H1 (cell line): ENCODE data around the gene MXI1. TPM values are rescaled to one million over a fixed set of nuclear protein-coding genes. Genes with fewer than 3 reads are reported as not detected.

Source experiments
- CTCF ChIA-PET: fragments of 300-600 bp; sonication (Branson Sonifier 250); formaldehyde crosslinking; loops from one replicate; lab custom pipeline; 2021; ENCODE audit not compliant: partially characterized antibody; lab: Charles Lee
- POLR2A ChIA-PET: fragments of 300-600 bp; sonication (Branson Sonifier 250); formaldehyde crosslinking; loops from one replicate; lab custom pipeline; 2021; ENCODE audit warnings: inconsistent platforms; ENCODE audit not compliant: partially characterized antibody; lab: Charles Lee
- DNase-seq, 2 experiments: peaks; one replicate each; pipeline versions ENCODE4 v3.0.0 to v3.0.0-alpha.2; 2010 to 2022; ENCODE audit warnings: low spot score in 2 of 2, low read depth in 1 of 2, mixed read lengths in 1 of 2
- FAIRE-seq: peaks from 2 replicates; lab custom pipeline; 2011; peaks lifted over from hg19 to GRCh38; lab: Jason Lieb, UNC
- H2AFZ ChIP-seq: 2 replicates; pipeline ENCODE4 v1.8.1; 2012; ENCODE audit warnings: low read length, inconsistent platforms
- H2AK5ac ChIP-seq: 2 replicates; pipeline ENCODE4 v1.6.1; 2013; ENCODE audit warnings: low read depth, low read length
- H2BK120ac ChIP-seq: replicated peaks from 2 replicates; pipeline ENCODE3; 2013; ENCODE audit warnings: low read depth, low read length, inconsistent platforms
- H2BK12ac ChIP-seq: 2 replicates; pipeline ENCODE4 v1.6.1; 2013; ENCODE audit warnings: low read depth, low read length
- H2BK15ac ChIP-seq: 2 replicates; pipeline ENCODE4 v1.6.1; 2013; ENCODE audit warnings: low read length
- H2BK20ac ChIP-seq: 2 replicates; pipeline ENCODE4 v1.6.1; 2013; ENCODE audit warnings: low read length
- H2BK5ac ChIP-seq: 2 replicates; pipeline ENCODE4 v1.6.1; 2013; ENCODE audit warnings: low read depth, low read length
- H3K14ac ChIP-seq: 2 replicates; pipeline ENCODE4 v1.6.1; 2013; ENCODE audit warnings: inconsistent platforms; ENCODE audit not compliant: insufficient read length
- H3K18ac ChIP-seq: 2 replicates; pipeline ENCODE4 v1.6.1; 2013; ENCODE audit warnings: low read length; ENCODE audit errors: extremely low read depth
- H3K23ac ChIP-seq: 2 replicates; pipeline ENCODE4 v1.6.1; 2013; ENCODE audit warnings: inconsistent platforms; ENCODE audit not compliant: insufficient read length
- H3K23me2 ChIP-seq: 2 replicates; pipeline ENCODE4 v1.6.1; 2013; ENCODE audit warnings: low read depth, low read length
- H3K27ac ChIP-seq: 2 replicates; pipeline ENCODE4 v1.6.1; 2011; ENCODE audit warnings: low read depth, low read length, inconsistent platforms
- H3K27me3 ChIP-seq, 4 experiments: replicated peaks in 1 of 4; 1 replicate in 1 of 4; 2 replicates in 3 of 4; pipeline versions ENCODE4 v1.6.1 to v1.8.1; 2011 to 2013; ENCODE audit warnings: low read length in 3 of 4, mild to moderate bottlenecking in 3 of 4, inconsistent platforms in 2 of 4, mixed read lengths in 2 of 4, moderate library complexity in 1 of 4; ENCODE audit not compliant: control insufficient read depth in 3 of 4, insufficient read depth in 3 of 4; ENCODE audit errors: extremely low read depth in 1 of 4
- H3K36me3 ChIP-seq, 4 experiments: 2 replicates each; pipeline versions ENCODE4 v1.6.1 to v1.8.1; 2011 to 2013; ENCODE audit warnings: mild to moderate bottlenecking in 4 of 4, low read length in 3 of 4, moderate library complexity in 2 of 4, control low read depth in 1 of 4, inconsistent platforms in 1 of 4; ENCODE audit not compliant: insufficient read depth in 4 of 4, control insufficient read depth in 2 of 4
- H3K4ac ChIP-seq: replicated peaks from 2 replicates; pipeline ENCODE3; 2013; ENCODE audit warnings: low read length, low read depth, mixed read lengths, inconsistent platforms; ENCODE audit not compliant: insufficient read length
- H3K4me1 ChIP-seq, 4 experiments: replicated peaks in 1 of 4; 1 replicate in 1 of 4; 2 replicates in 3 of 4; pipeline versions ENCODE4 v1.6.1 to v1.8.1; 2011 to 2013; ENCODE audit warnings: low read length in 3 of 4, inconsistent platforms in 2 of 4, mixed read lengths in 1 of 4; ENCODE audit not compliant: insufficient read depth in 4 of 4, control insufficient read depth in 3 of 4
- H3K4me2 ChIP-seq, 2 experiments: 2 replicates each; pipeline versions ENCODE4 v1.6.1 to v1.8.1; 2011 to 2013; ENCODE audit warnings: low read depth in 2 of 2, low read length in 2 of 2, control low read depth in 1 of 2, inconsistent platforms in 1 of 2, mild to moderate bottlenecking in 1 of 2; ENCODE audit not compliant: insufficient read depth in 1 of 2
- H3K4me3 ChIP-seq, 4 experiments: fragments of 200-600, 300-600 bp in 1 of 4; sonication (generic), shearing (Covaris generic), sonication (Bioruptor Twin) in 1 of 4; 2 replicates each; pipeline versions ENCODE4 v1.5.1 to v1.8.1; 2011 to 2016; ENCODE audit warnings: low read length in 4 of 4, low read depth in 3 of 4, control low read depth in 2 of 4, inconsistent platforms in 2 of 4, mild to moderate bottlenecking in 2 of 4, mixed read lengths in 1 of 4, moderate library complexity in 1 of 4; ENCODE audit not compliant: insufficient read depth in 2 of 4; ENCODE audit errors: extremely low read depth in 1 of 4
- H3K56ac ChIP-seq: replicated peaks from 2 replicates; pipeline ENCODE3; 2013; ENCODE audit warnings: low read depth, mild to moderate bottlenecking, mixed read lengths, low read length, inconsistent platforms; ENCODE audit not compliant: insufficient read length
- H3K79me1 ChIP-seq: 2 replicates; pipeline ENCODE4 v1.6.1; 2013; ENCODE audit warnings: low read depth, low read length, control low read depth
- H3K79me2 ChIP-seq, 2 experiments: 2 replicates each; pipeline versions ENCODE4 v1.6.1 to v1.8.1; 2012 to 2013; ENCODE audit warnings: low read length in 2 of 2, mild to moderate bottlenecking in 2 of 2, inconsistent platforms in 1 of 2; ENCODE audit not compliant: insufficient read depth in 2 of 2, control insufficient read depth in 1 of 2
- H3K9ac ChIP-seq, 4 experiments: replicated peaks in 1 of 4; 1 replicate in 1 of 4; 2 replicates in 3 of 4; pipeline versions ENCODE4 v1.6.1 to v1.8.1; 2011 to 2013; ENCODE audit warnings: low read depth in 3 of 4, low read length in 3 of 4, control low read depth in 2 of 4, mild to moderate bottlenecking in 2 of 4, moderate library complexity in 2 of 4, inconsistent platforms in 1 of 4; ENCODE audit errors: extremely low read depth in 1 of 4
- H3K9me3 ChIP-seq, 2 experiments: 2 replicates each; pipeline versions ENCODE4 v1.6.1 to v1.8.1; 2012 to 2013; ENCODE audit warnings: mild to moderate bottlenecking in 2 of 2, moderate library complexity in 2 of 2, control low read depth in 1 of 2, inconsistent platforms in 1 of 2, low read depth in 1 of 2, low read length in 1 of 2, mixed read lengths in 1 of 2; ENCODE audit not compliant: insufficient read depth in 2 of 2
- H4K20me1 ChIP-seq, 2 experiments: replicated peaks in 1 of 2; 2 replicates each; pipeline versions ENCODE3 to v1.8.1; 2011 to 2013; ENCODE audit warnings: inconsistent platforms in 2 of 2, low read length in 2 of 2, mild to moderate bottlenecking in 1 of 2; ENCODE audit not compliant: insufficient read depth in 2 of 2, control insufficient read depth in 1 of 2
- H4K5ac ChIP-seq: 2 replicates; pipeline ENCODE4 v1.6.1; 2013; ENCODE audit warnings: low read length, low read depth, mixed read lengths, inconsistent platforms; ENCODE audit not compliant: insufficient read length
- H4K8ac ChIP-seq: 2 replicates; pipeline ENCODE4 v1.8.0; 2013; ENCODE audit warnings: mild to moderate bottlenecking, moderate library complexity, low read length, inconsistent platforms; ENCODE audit not compliant: insufficient read depth; ENCODE audit errors: extremely low read depth
- H4K91ac ChIP-seq: replicated peaks from 2 replicates; pipeline ENCODE3; 2013; ENCODE audit warnings: low read length, mixed read lengths, inconsistent platforms; ENCODE audit not compliant: insufficient read length
- EZH2 ChIP-seq: fragments of 200-600 bp; sonication (generic); IDR thresholded peaks from 2 replicates; pipeline ENCODE4 v1.7.1; 2012; ENCODE audit warnings: low read depth, mild to moderate bottlenecking, moderate library complexity, low read length, inconsistent platforms; ENCODE audit not compliant: severe bottlenecking
- SIRT6 ChIP-seq: IDR thresholded peaks from one replicate; pipeline ENCODE4 v1.7.1; 2012; ENCODE audit warnings: low read length, inconsistent platforms
- WGBS, 2 experiments: shearing (Covaris generic) in 1 of 2; methylation state at CpG; one replicate each; pipeline versions ENCODE4 v1.1.6 to v1.1.7; 2013 to 2015; ENCODE audit warnings: low lambda C conversion rate in 2 of 2, mixed read lengths in 2 of 2, inconsistent platforms in 1 of 2, low coverage in 1 of 2, missing lambda C conversion rate in 1 of 2; ENCODE audit not compliant: insufficient replicate concordance in 2 of 2, insufficient coverage in 1 of 2, insufficient read length in 1 of 2; ENCODE audit errors: extremely low coverage in 1 of 2, missing lambda C conversion rate in 1 of 2; 5-methylcytosine and 5-hydroxymethylcytosine counted together
- polyA plus RNA-seq, 7 experiments: library from polyadenylated mRNA; depleted of rRNA in 3 of 7; stranded (reverse) in 5 of 7; unstranded in 2 of 7; fragments of >200 nt in 5 of 7; fragments of 200-250 nt in 2 of 7; gene quantifications; 1 replicate in 5 of 7; 2 replicates in 1 of 7; 4 replicates in 1 of 7; pipeline versions ENCODE4 v1.2.1 to v1.2.3, GENCODE V29; 2011 to 2013; ENCODE audit warnings: missing spikeins in 2 of 7, mixed read lengths in 2 of 7
- total RNA-seq: library from RNA; stranded (reverse); fragmentation: NEBNext Ultra II Directional; extraction: Animal tissue kit (Norgen Biotek cat#: 25700); gene quantifications from 2 replicates; pipeline ENCODE4 v1.2.1, GENCODE V29; 2021

The MXI1 gene
- total and polyA plus RNA-seq, 2 of the 8 experiments (the other 6 are each of a cell fraction or from before 2014, with no cell fraction given) = 5.7 to 8.8 TPM

DNA sequence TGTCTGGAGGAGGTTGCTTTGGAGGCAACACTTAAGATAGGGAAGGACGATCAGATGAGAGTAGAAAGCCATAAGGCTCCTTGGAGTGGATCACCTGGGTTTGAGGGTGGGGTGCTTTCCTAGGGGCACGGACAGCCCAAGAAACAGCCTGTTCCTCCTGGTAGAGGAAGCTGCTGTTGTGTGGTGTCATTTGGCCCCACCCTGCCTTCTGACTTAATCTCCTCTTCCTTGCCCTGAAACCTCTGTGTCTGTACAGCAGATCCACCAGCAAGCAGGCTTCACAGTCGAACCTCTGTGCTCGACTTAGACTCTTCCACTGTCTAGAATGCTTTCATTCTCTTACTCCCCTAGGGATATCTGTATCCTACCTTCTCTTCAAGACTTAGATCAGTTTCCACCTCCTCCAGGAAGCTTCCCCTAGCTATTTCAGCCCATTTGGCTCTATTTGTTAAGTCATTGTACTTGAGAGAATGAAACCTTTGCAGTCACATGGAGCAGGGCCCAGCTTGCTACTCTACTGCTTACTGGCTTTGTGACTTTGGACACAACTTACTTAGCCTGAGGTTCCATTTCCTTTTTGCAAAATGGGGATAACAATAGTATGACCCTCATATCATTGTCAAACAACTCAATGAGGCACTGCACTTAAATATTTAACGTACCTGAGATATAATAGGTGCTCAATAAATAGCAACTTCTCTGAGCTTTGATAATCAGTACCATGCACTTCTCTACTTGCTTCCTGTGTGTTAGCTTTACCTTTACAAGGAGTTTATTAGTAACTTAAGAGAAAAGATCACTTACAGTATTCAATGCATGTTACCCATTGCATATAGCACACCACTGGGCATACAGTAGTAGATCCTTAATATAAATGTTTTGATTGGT, 5.0 kb downstream of the MXI1 start:
- H3K4me1 ChIP-seq = peaks cover 2 to 12% (median 9%) of the 10 kb centered on the region in 4 experiments; a peak in 6 of 7 replicates
- FAIRE-seq (no peak), DNase-seq (peak in 1 of 2 experiments; percentile 40)
- ChIA-PET CTCF (interaction anchor here (0.6 to 14.0 kb wide), 9 partner anchors 11 to 428 kb away, joined by 3 to 333 read pairs (median 4); no protein-coding TSS in a partner anchor), POLR2A (interaction anchor here (0.8 to 8.5 kb wide), 3 partner anchors 11 to 71 kb away, joined by 4 to 121 read pairs (median 4); no protein-coding TSS in a partner anchor)
- no peaks in the 10 kb centered on the region for H3K9me3 ChIP-seq
- H4K5ac ChIP-seq = no peak overlapping the region
- H3K27me3 ChIP-seq = peaks cover 16 to 56% (median 41%) of the 10 kb centered on the region in 4 experiments
- H4K8ac ChIP-seq = no peak overlapping the region
- H3K36me3 ChIP-seq = no peaks in the 10 kb centered on the region
- no peaks in the 10 kb centered on the region for H4K20me1 ChIP-seq
- H3K4ac ChIP-seq = no peak overlapping the region
- H3K4me2 ChIP-seq = peak overlapping the region in 1 of 2 experiments; percentile 100; a peak in 1 of 4 replicates
- no peak overlapping the region for H2AK5ac ChIP-seq
- H3K18ac ChIP-seq = no peak overlapping the region
- no peak overlapping the region for H4K91ac ChIP-seq
- no peak overlapping the region for H3K14ac ChIP-seq
- no peak overlapping the region for H2BK5ac ChIP-seq
- WGBS, 2 experiments = 71% methylated on average over 5 of the region's 5 CpGs; no CpG with 5 or more reads in 1 of the 2 experiments
- H2BK120ac ChIP-seq = no peak overlapping the region
- H2BK20ac ChIP-seq = no peak overlapping the region
- peak overlapping the region; percentile 61; the same call in 1 of the 2 replicates for H2BK12ac ChIP-seq
- no peak overlapping the region for H3K9ac ChIP-seq
- H3K23me2 ChIP-seq = peaks cover 26% of the 10 kb centered on the region
- H3K4me3 ChIP-seq = no peak overlapping the region
- no peak overlapping the region for H2AFZ ChIP-seq
- no peak overlapping the region for H3K27ac ChIP-seq
- H3K79me2 ChIP-seq = no peaks in the 10 kb centered on the region
- no peak overlapping the region for H3K23ac ChIP-seq
- H3K56ac ChIP-seq = no peak overlapping the region
- no peaks in the 10 kb centered on the region for H3K79me1 ChIP-seq
- peak overlapping the region; percentile 40; the same call in 1 of the 2 replicates for H2BK15ac ChIP-seq
- TF ChIP-seq SIRT6 (no peak), EZH2 (peak; percentile 39)
